Measurements from ENCODE around the gene MYBL2. TPM values are rescaled to one million over a fixed set of nuclear protein-coding genes. Genes with fewer than 3 reads are reported as not detected.

Gene MYBL2
- total and polyA plus RNA-seq, 2 experiments from 2014 or later, result 27.3 to 30.6 TPM

GRCh38 chr20:43690943-43691598 lies 24.2 kb downstream of the MYBL2 start:
- TF ChIP-seq CTCF (IDR thresholded peaks at IDR 0.05; ENCODE audit: low read depth, low read length), result no peak
- peak in 1 of 2 donors; percentile 17 for DNase-seq (ENCODE audit: low read depth in 1 of 2, low spot score in 1 of 2)
- H3K4me3 ChIP-seq, result no peak overlapping the region
- H3K27me3 ChIP-seq, result no peaks in the 10 kb centered on the region
- H3K9me3 ChIP-seq (ENCODE audit: low read depth), result no peaks in the 10 kb centered on the region
- H3K36me3 ChIP-seq, result no peaks in the 10 kb centered on the region
- no peak overlapping the region for H3K27ac ChIP-seq
- H3K4me1 ChIP-seq (ENCODE audit: low read depth), result no peaks in the 10 kb centered on the region

- Histone ChIP-seq H3K27ac (no peak overlapping the region), H3K27me3 (no peaks in the 10 kb centered on the region), H3K9me3 (ENCODE audit: low read depth) (no peaks in the 10 kb centered on the region), H3K36me3 (no peaks in the 10 kb centered on the region), H3K4me3 (no peak overlapping the region), H3K4me1 (ENCODE audit: low read depth) (no peaks in the 10 kb centered on the region)
- DNase-seq (ENCODE audit: low read depth in 1 of 2, low spot score in 1 of 2), result peak; percentile 58 to 64
- TF ChIP-seq CTCF (IDR thresholded peaks at IDR 0.05; ENCODE audit: low read depth, low read length), result peak; percentile 75
Observed at GRCh38 chr20:43691928-43692524, 25.1 kb downstream of the MYBL2 start.

- H3K36me3 ChIP-seq, result no peaks in the 10 kb centered on the region
Observed at GRCh38 chr20:43694763-43695162, 27.8 kb downstream of the MYBL2 start.

GRCh38 chr20:43695571-43695970 lies 28.7 kb downstream of the MYBL2 start:
- no peaks in the 10 kb centered on the region for H3K4me1 ChIP-seq (ENCODE audit: low read depth)
- H3K27ac ChIP-seq, result no peak overlapping the region
- no peak for DNase-seq (ENCODE audit: low read depth in 1 of 2, low spot score in 1 of 2)
- no peak overlapping the region for H3K4me3 ChIP-seq
- TF ChIP-seq CTCF (IDR thresholded peaks at IDR 0.05; ENCODE audit: low read depth, low read length), result no peak
- no peaks in the 10 kb centered on the region for H3K27me3 ChIP-seq
- H3K36me3 ChIP-seq, result no peaks in the 10 kb centered on the region
- no peaks in the 10 kb centered on the region for H3K9me3 ChIP-seq (ENCODE audit: low read depth)

More at GRCh38 chr20:43694763-43695162, 27.8 kb downstream of the MYBL2 start:
- Histone ChIP-seq H3K27me3 (no peaks in the 10 kb centered on the region), H3K9me3 (ENCODE audit: low read depth) (no peaks in the 10 kb centered on the region), H3K4me1 (ENCODE audit: low read depth) (no peaks in the 10 kb centered on the region), H3K27ac (no peak overlapping the region), H3K4me3 (no peak overlapping the region)
- no peak for DNase-seq (ENCODE audit: low read depth in 1 of 2, low spot score in 1 of 2)
- no peak for TF ChIP-seq CTCF (IDR thresholded peaks at IDR 0.05; ENCODE audit: low read depth, low read length)

GRCh38 chr20:43699941-43700565 lies 33.1 kb downstream of the MYBL2 start:
- TF ChIP-seq CTCF (IDR thresholded peaks at IDR 0.05; ENCODE audit: low read depth, low read length), result no peak
- Histone ChIP-seq H3K27ac (no peak overlapping the region), H3K27me3 (no peaks in the 10 kb centered on the region), H3K9me3 (ENCODE audit: low read depth) (no peaks in the 10 kb centered on the region), H3K4me1 (ENCODE audit: low read depth) (no peaks in the 10 kb centered on the region), H3K36me3 (no peaks in the 10 kb centered on the region), H3K4me3 (no peak overlapping the region)
- DNase-seq (ENCODE audit: low read depth in 1 of 2, low spot score in 1 of 2), result no peak
